GM23248 (cell line): ENCODE data around the gene CATSPERE. TPM values are rescaled to one million over a fixed set of nuclear protein-coding genes. Genes with fewer than 3 reads are reported as not detected.
A peak's percentile ranks its signal among the peaks of the same experiment; 100 is the strongest.

Source experiments
- DNase-seq: peaks from one replicate; pipeline ENCODE4 v3.0.0-alpha.2; 2015
- H2AFZ ChIP-seq: fragments of 200-600 bp; sonication (generic); 2 replicates; pipeline ENCODE4 v1.6.1; 2016; ENCODE audit warnings: antibody characterized with exemption
- H3F3A ChIP-seq: fragments of 200-600 bp; sonication (generic); 2 replicates; pipeline ENCODE4 v1.6.1; 2016; ENCODE audit warnings: mild to moderate bottlenecking, antibody characterized with exemption, mixed run types; ENCODE audit not compliant: insufficient read depth
- H3K27ac ChIP-seq: fragments of 200-600 bp; sonication (generic); 2 replicates; pipeline ENCODE4 v1.5.1; 2016; ENCODE audit warnings: mild to moderate bottlenecking
- H3K27me3 ChIP-seq: fragments of 200-600 bp; sonication (generic); replicated peaks from 2 replicates; pipeline ENCODE4 v1.6.1; 2016; ENCODE audit warnings: mild to moderate bottlenecking; ENCODE audit not compliant: insufficient read depth
- H3K36me3 ChIP-seq: fragments of 200-600 bp; sonication (generic); 2 replicates; pipeline ENCODE4 v1.6.1; 2016; ENCODE audit warnings: low read depth, mild to moderate bottlenecking
- H3K4me1 ChIP-seq: fragments of 200-600 bp; sonication (generic); 2 replicates; pipeline ENCODE4 v1.6.1; 2016; ENCODE audit warnings: mild to moderate bottlenecking; ENCODE audit not compliant: insufficient read depth
- H3K4me2 ChIP-seq: fragments of 200-600 bp; sonication (generic); one replicate; pipeline ENCODE4 v1.6.1; 2016; ENCODE audit warnings: mild to moderate bottlenecking; ENCODE audit not compliant: unreplicated experiment
- H3K4me3 ChIP-seq: fragments of 200-600 bp; sonication (generic); 2 replicates; pipeline ENCODE4 v1.5.1; 2016; ENCODE audit warnings: mild to moderate bottlenecking
- H3K79me2 ChIP-seq: fragments of 200-600 bp; sonication (generic); 2 replicates; pipeline ENCODE4 v1.6.1; 2016; ENCODE audit warnings: mild to moderate bottlenecking; ENCODE audit not compliant: insufficient read depth
- H3K9ac ChIP-seq: fragments of 200-600 bp; sonication (generic); 2 replicates; pipeline ENCODE4 v1.6.1; 2016; ENCODE audit warnings: mild to moderate bottlenecking
- H3K9me2 ChIP-seq: fragments of 200-600 bp; sonication (generic); 2 replicates; pipeline ENCODE4 v1.6.1; 2016; ENCODE audit warnings: mixed run types, mild to moderate bottlenecking, moderate library complexity; ENCODE audit not compliant: insufficient read depth
- H3K9me3 ChIP-seq: fragments of 200-600 bp; sonication (generic); one replicate; pipeline ENCODE4 v1.6.1; 2017; ENCODE audit warnings: low read depth
- H4K20me1 ChIP-seq: fragments of 200-600 bp; sonication (generic); 2 replicates; pipeline ENCODE4 v1.6.0; 2016; ENCODE audit not compliant: insufficient read depth
- EZH2 ChIP-seq: fragments of 200-600 bp; sonication (generic); IDR thresholded peaks from 2 replicates; pipeline ENCODE4 v1.6.1; 2018; ENCODE audit warnings: antibody characterized with exemption, mild to moderate bottlenecking; ENCODE audit not compliant: insufficient read depth, poor library complexity, severe bottlenecking
- EZH2phosphoT487 ChIP-seq: fragments of 200-600 bp; sonication (generic); IDR thresholded peaks from 2 replicates; pipeline ENCODE4 v1.6.1; 2018; ENCODE audit warnings: antibody characterized with exemption, moderate library complexity, mild to moderate bottlenecking, low read depth; ENCODE audit not compliant: insufficient read depth
- WGBS, 2 experiments: methylation state at CpG; one replicate each; pipeline ENCODE4 v1.1.6; 2015 to 2017; ENCODE audit warnings: low lambda C conversion rate in 2 of 2, low coverage in 1 of 2; ENCODE audit errors: missing lambda C conversion rate in 2 of 2; 5-methylcytosine and 5-hydroxymethylcytosine counted together
- in situ Hi-C: fragments of 300-500 bp; cut with MboI; formaldehyde crosslinking; loops from 2 replicates; pipeline ENCODE4 v1.15.0; 2020
- polyA plus RNA-seq: library from polyadenylated mRNA; unstranded; fragments of >200 nt; fragmentation: Nextera tagmentation; extraction: Ambion mirVana; gene quantifications from 2 replicates; pipeline ENCODE4 v1.2.1, GENCODE V29; 2016
- total RNA-seq: library from RNA; depleted of rRNA; stranded (reverse); fragments of >200 nt; shearing (Covaris generic); gene quantifications from 2 replicates; pipeline ENCODE4 v1.2.3, GENCODE V29; 2014

The CATSPERE gene
- total and polyA plus RNA-seq, 2 experiments from 2014 or later = 0.85 to 1.2 TPM

- Histone ChIP-seq H3K36me3 (peaks cover 22% of the 10 kb centered on the region), H3K79me2 (peaks cover 57% of the 10 kb centered on the region), H3K9me3 (no peaks in the 10 kb centered on the region), H3F3A (no peaks in the 10 kb centered on the region; the same call in 1 of the 2 replicates), H3K9ac (no peak overlapping the region), H3K9me2 (no peaks in the 10 kb centered on the region), H4K20me1 (no peaks in the 10 kb centered on the region), H3K27me3 (no peaks in the 10 kb centered on the region), H3K4me2 (no peak overlapping the region), H3K4me1 (no peaks in the 10 kb centered on the region), H2AFZ (no peak overlapping the region), H3K27ac (no peak overlapping the region), H3K4me3 (no peak overlapping the region)
- in situ Hi-C loops = no loop called here
- no peak for TF ChIP-seq EZH2phosphoT487
- TF ChIP-seq EZH2 = no peak
- no peak for DNase-seq
- 82 to 83% methylated on average over 3 of the region's 3 CpGs for WGBS, 2 experiments
Observed at GRCh38 chr1:244429818-244430217, 31.3 kb upstream of the CATSPERE start.

DNA sequence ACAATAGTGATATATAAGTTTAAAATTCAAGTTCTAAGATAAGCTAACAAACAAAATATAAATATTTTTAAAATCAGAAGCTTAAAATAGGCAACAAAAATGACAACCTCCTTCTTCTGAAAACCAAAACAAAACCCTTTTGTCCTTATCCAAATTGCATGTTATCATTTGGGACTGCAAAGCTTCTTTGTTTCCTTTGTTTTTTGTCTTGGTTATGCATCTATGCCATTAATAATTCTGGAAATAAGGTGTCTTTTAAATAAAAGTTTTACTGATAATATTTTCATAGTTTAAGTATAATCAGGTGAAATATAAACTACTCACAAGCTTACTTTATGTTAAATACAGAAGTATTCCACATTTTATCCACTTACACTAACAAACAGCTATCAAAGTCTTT is 29.9 kb upstream of the CATSPERE start:
- Histone ChIP-seq H3K4me1 (peaks cover 11% of the 10 kb centered on the region), H4K20me1 (no peaks in the 10 kb centered on the region), H3K9me3 (no peaks in the 10 kb centered on the region), H3K9me2 (no peaks in the 10 kb centered on the region), H3F3A (peaks cover 12% of the 10 kb centered on the region), H3K27me3 (no peaks in the 10 kb centered on the region), H3K4me2 (no peak overlapping the region), H3K27ac (no peak overlapping the region), H2AFZ (no peak overlapping the region), H3K4me3 (no peak overlapping the region), H3K79me2 (peaks cover 57% of the 10 kb centered on the region), H3K36me3 (peaks cover 19% of the 10 kb centered on the region), H3K9ac (no peak overlapping the region)
- in situ Hi-C loops = no loop called here
- TF ChIP-seq EZH2 = no peak
- no peak for TF ChIP-seq EZH2phosphoT487
- no peak for DNase-seq

DNA sequence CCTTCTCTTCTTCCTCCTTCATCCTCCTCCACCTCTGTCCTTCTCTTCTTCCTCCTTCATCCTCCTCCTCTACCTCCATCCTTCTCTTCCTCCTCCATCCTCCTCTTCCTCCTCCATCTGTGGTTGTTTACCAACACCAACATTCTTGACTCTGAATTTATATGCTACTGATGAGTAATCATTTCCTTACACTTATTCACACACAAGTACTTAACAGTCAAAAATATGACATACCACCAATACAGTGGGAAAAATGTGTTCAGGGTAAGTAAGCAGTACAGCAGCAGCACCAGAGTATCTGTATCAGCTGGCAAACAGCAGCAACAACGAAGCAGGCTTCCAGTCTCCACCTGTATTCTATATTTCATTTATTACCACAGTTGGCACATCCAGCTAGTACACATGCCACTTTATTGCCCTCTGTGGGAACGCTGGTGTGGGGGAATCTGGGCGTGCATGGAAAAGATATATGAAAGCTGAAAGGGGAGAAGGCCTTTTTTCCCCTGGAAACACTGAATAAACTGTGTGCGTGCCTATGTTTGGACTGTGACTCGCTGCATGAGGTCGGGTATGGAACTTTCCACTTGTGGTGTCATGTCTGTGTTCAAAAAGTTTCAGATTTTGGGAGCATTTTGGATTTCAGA is 25.4 kb upstream of the CATSPERE start:
- peaks cover 13% of the 10 kb centered on the region; the same call in 1 of the 2 replicates for H3K36me3 ChIP-seq
- peaks cover 59% of the 10 kb centered on the region for H3K79me2 ChIP-seq
- no peaks in the 10 kb centered on the region for H3K9me2 ChIP-seq
- H3F3A ChIP-seq = peaks cover 32% of the 10 kb centered on the region
- H3K27me3 ChIP-seq = no peaks in the 10 kb centered on the region
- TF ChIP-seq EZH2 = no peak
- no peak for TF ChIP-seq EZH2phosphoT487
- H3K4me1 ChIP-seq = peaks cover 34% of the 10 kb centered on the region
- peak overlapping the region; percentile 34 for H3K4me2 ChIP-seq
- no peak overlapping the region for H2AFZ ChIP-seq
- peak; percentile 79 for DNase-seq
- peak overlapping the region; percentile 68 for H3K9ac ChIP-seq
- 77 to 78% methylated on average over 6 of the region's 6 CpGs for WGBS, 2 experiments
- peak overlapping the region; percentile 92 for H3K27ac ChIP-seq
- in situ Hi-C loops = no loop called here
- H4K20me1 ChIP-seq = no peaks in the 10 kb centered on the region
- no peak overlapping the region for H3K4me3 ChIP-seq
- H3K9me3 ChIP-seq = no peaks in the 10 kb centered on the region

GRCh38 chr1:244436336-244437085 is 24.6 kb upstream of the CATSPERE start:
- peaks cover 13% of the 10 kb centered on the region; the same call in 1 of the 2 replicates for H3K36me3 ChIP-seq
- in situ Hi-C loops = no loop called here
- H3K9me3 ChIP-seq = no peaks in the 10 kb centered on the region
- 84 to 85% methylated on average over 7 of the region's 7 CpGs for WGBS, 2 experiments
- H3K79me2 ChIP-seq = peaks cover 68% of the 10 kb centered on the region
- no peak overlapping the region for H2AFZ ChIP-seq
- H3K27me3 ChIP-seq = no peaks in the 10 kb centered on the region
- H3K9ac ChIP-seq = peak overlapping the region; percentile 68
- H3K4me2 ChIP-seq = peak overlapping the region; percentile 34
- H3F3A ChIP-seq = peaks cover 32% of the 10 kb centered on the region
- H3K9me2 ChIP-seq = no peaks in the 10 kb centered on the region
- DNase-seq = peak; percentile 37
- peak overlapping the region; percentile 92 for H3K27ac ChIP-seq
- TF ChIP-seq EZH2phosphoT487 (no peak), EZH2 (no peak)
- H3K4me1 ChIP-seq = peaks cover 34% of the 10 kb centered on the region
- no peaks in the 10 kb centered on the region for H4K20me1 ChIP-seq
- 0 out of 2 replicates have a peak overlapping the region, but pooled peaks have one; percentile 10 for H3K4me3 ChIP-seq
